CD4-positive, alpha-beta T cell (primary cell): ENCODE measurements around the gene PLEKHA8. TPM values are rescaled to one million over a fixed set of nuclear protein-coding genes. Genes with fewer than 3 reads are reported as not detected.

ENCODE experiments used
- ATAC-seq: fragments of 200-7000 bp; cut with Tn5 transposase; one replicate; pipeline ENCODE4 v1.10.0; 2022; ENCODE audit warnings: mild to moderate bottlenecking; ENCODE audit not compliant: poor library complexity
- CTCF ChIA-PET: fragments of 350-600 bp; sonication (Branson Sonifier 250); formaldehyde crosslinking; loops from one replicate; lab custom pipeline; 2021; ENCODE audit warnings: antibody characterized with exemption, inconsistent platforms; lab: Charles Lee
- POLR2A ChIA-PET: fragments of 350-600 bp; sonication (Branson Sonifier 250); formaldehyde crosslinking; loops from one replicate; lab custom pipeline; 2021; ENCODE audit warnings: antibody characterized with exemption, inconsistent platforms; lab: Charles Lee
- DNase-seq, 14 experiments: peaks; one replicate each; pipeline ENCODE4 v3.0.0-alpha.2; 2013 to 2020; ENCODE audit warnings: mixed read lengths in 2 of 14
- H3K27ac ChIP-seq, 2 donors: one replicate each; pipeline versions ENCODE4 v1.5.1 to v1.7.0; 2013; ENCODE audit warnings: low read length in 2 of 2, low read depth in 1 of 2, mild to moderate bottlenecking in 1 of 2
- H3K27me3 ChIP-seq, 2 experiments: 1 replicate in 1 of 2; 2 replicates in 1 of 2; pipeline versions ENCODE4 v1.6.1 to v1.7.0; 2013; ENCODE audit warnings: low read length in 2 of 2, control low read depth in 1 of 2, mild to moderate bottlenecking in 1 of 2, moderate library complexity in 1 of 2; ENCODE audit not compliant: insufficient read depth in 2 of 2, control insufficient read depth in 1 of 2
- H3K36me3 ChIP-seq: one replicate; pipeline ENCODE4 v1.6.1; 2013; ENCODE audit warnings: low read length, control low read depth; ENCODE audit not compliant: insufficient read depth
- H3K4me1 ChIP-seq: one replicate; pipeline ENCODE4 v1.6.1; 2013; ENCODE audit warnings: low read length, control low read depth; ENCODE audit not compliant: insufficient read depth
- H3K4me3 ChIP-seq: one replicate; pipeline ENCODE4 v1.5.1; 2013; ENCODE audit warnings: mild to moderate bottlenecking, low read length, moderate library complexity
- H3K9me3 ChIP-seq, 2 experiments: 1 replicate in 1 of 2; 2 replicates in 1 of 2; pipeline versions ENCODE4 v1.6.1 to v1.7.0; 2013; ENCODE audit warnings: low read length in 2 of 2, mild to moderate bottlenecking in 2 of 2, control low read depth in 1 of 2, moderate library complexity in 1 of 2; ENCODE audit not compliant: control insufficient read depth in 1 of 2, insufficient read depth in 1 of 2
- H3K27ac Mint-ChIP-seq: one replicate; pipeline ENCODE4 v1.8.0; 2020; ENCODE audit warnings: mixed read lengths
- H3K27me3 Mint-ChIP-seq: one replicate; pipeline ENCODE4 v1.8.0; 2021; ENCODE audit warnings: mixed read lengths
- H3K36me3 Mint-ChIP-seq: one replicate; pipeline ENCODE4 v1.8.0; 2021; ENCODE audit warnings: low read depth, mixed read lengths
- H3K4me1 Mint-ChIP-seq: one replicate; pipeline ENCODE4 v1.8.0; 2021; ENCODE audit warnings: low read depth, mixed read lengths
- H3K4me3 Mint-ChIP-seq: one replicate; pipeline ENCODE4 v1.8.0; 2020; ENCODE audit warnings: mild to moderate bottlenecking, mixed read lengths
- H3K9me3 Mint-ChIP-seq: one replicate; pipeline ENCODE4 v1.8.0; 2020; ENCODE audit warnings: mixed read lengths
- intact Hi-C, 2 experiments: fragments of 100-400 bp; cut with DNase I in 1 of 2; cut with micrococcal nuclease in 1 of 2; formaldehyde crosslinking; loops; one replicate each; pipeline versions ENCODE4 v1.15.1 to v1.9.0; 2023 to 2025; cut with DNase I, micrococcal nuclease
- total RNA-seq, 174 experiments: library from RNA in 2 of 174; stranded (reverse) in 2 of 174; gene quantifications; one replicate each; pipeline ENCODE4 v1.2.3 and lab custom pipeline; 2021 to 2026
- TF ChIP-seq, protein P1 (sequence below): fragments of 200-600 bp; IDR thresholded peaks from one replicate; pipeline ENCODE4 v1.8.0; 2022; ENCODE audit warnings: antibody characterized with exemption, mild to moderate bottlenecking

The PLEKHA8 gene
- total RNA-seq, 2 experiments from 2014 or later = 7.0 to 7.4 TPM

DNA sequence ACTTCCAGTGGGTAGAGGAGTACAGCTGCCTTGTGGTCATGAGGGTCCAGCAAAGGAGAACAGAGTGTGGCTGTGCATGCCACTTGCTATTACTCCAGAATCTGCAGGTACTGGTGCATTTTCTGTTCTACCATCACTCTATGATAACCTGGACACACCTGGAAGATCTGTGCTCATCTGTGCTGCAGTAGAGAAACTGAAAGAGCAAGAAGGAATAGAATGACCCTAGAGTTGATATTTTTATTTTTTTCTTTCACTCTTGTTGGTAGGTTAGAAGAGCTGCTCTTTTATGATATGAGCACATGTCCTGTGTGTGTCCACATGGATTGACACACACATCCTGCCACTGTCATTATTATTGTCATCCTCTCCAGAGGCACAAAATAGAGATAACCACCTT, 58.3 kb downstream of the PLEKHA8 start:
- ChIA-PET CTCF (no interaction called here), POLR2A (no interaction called here)
- peaks cover 17% of the 10 kb centered on the region for H3K36me3 Mint-ChIP-seq
- intact Hi-C loops = no loop called here
- DNase-seq (no peak), ATAC-seq (no peak)
- H3K27me3 Mint-ChIP-seq = no peaks in the 10 kb centered on the region
- Histone ChIP-seq H3K27me3 (no peaks in the 10 kb centered on the region), H3K9me3 (no peaks in the 10 kb centered on the region), H3K27ac (no peak overlapping the region), H3K4me3 (no peak overlapping the region), H3K36me3 (no peaks in the 10 kb centered on the region), H3K4me1 (no peaks in the 10 kb centered on the region)
- no peaks in the 10 kb centered on the region for H3K4me1 Mint-ChIP-seq
- no peak overlapping the region for H3K4me3 Mint-ChIP-seq
- H3K27ac Mint-ChIP-seq = no peak overlapping the region
- H3K9me3 Mint-ChIP-seq = no peaks in the 10 kb centered on the region
- TF ChIP-seq, protein P1, sequence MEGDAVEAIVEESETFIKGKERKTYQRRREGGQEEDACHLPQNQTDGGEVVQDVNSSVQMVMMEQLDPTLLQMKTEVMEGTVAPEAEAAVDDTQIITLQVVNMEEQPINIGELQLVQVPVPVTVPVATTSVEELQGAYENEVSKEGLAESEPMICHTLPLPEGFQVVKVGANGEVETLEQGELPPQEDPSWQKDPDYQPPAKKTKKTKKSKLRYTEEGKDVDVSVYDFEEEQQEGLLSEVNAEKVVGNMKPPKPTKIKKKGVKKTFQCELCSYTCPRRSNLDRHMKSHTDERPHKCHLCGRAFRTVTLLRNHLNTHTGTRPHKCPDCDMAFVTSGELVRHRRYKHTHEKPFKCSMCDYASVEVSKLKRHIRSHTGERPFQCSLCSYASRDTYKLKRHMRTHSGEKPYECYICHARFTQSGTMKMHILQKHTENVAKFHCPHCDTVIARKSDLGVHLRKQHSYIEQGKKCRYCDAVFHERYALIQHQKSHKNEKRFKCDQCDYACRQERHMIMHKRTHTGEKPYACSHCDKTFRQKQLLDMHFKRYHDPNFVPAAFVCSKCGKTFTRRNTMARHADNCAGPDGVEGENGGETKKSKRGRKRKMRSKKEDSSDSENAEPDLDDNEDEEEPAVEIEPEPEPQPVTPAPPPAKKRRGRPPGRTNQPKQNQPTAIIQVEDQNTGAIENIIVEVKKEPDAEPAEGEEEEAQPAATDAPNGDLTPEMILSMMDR = no peak

- H3K4me3 ChIP-seq = no peak overlapping the region
- H3K27me3 ChIP-seq = no peaks in the 10 kb centered on the region
- ChIA-PET CTCF (no interaction called here), POLR2A (no interaction called here)
- H3K9me3 Mint-ChIP-seq = no peaks in the 10 kb centered on the region
- TF ChIP-seq, protein P1 = no peak
- DNase-seq (no peak), ATAC-seq (no peak)
- H3K9me3 ChIP-seq = no peaks in the 10 kb centered on the region
- no peaks in the 10 kb centered on the region for H3K4me1 ChIP-seq
- no peak overlapping the region for H3K27ac Mint-ChIP-seq
- no peak overlapping the region for H3K4me3 Mint-ChIP-seq
- H3K36me3 Mint-ChIP-seq = peaks cover 11% of the 10 kb centered on the region
- H3K27ac ChIP-seq = no peak overlapping the region
- H3K27me3 Mint-ChIP-seq = no peaks in the 10 kb centered on the region
- no peaks in the 10 kb centered on the region for H3K4me1 Mint-ChIP-seq
- H3K36me3 ChIP-seq = no peaks in the 10 kb centered on the region
- intact Hi-C loops = no loop called here
Observed at GRCh38 chr7:30087371-30087770, 59.2 kb downstream of the PLEKHA8 start.

GRCh38 chr7:30088362-30088761, 60.1 kb downstream of the PLEKHA8 start:
- no peak overlapping the region for H3K4me3 ChIP-seq
- Mint-ChIP-seq H3K27me3 (no peaks in the 10 kb centered on the region), H3K4me1 (no peaks in the 10 kb centered on the region), H3K4me3 (no peak overlapping the region), H3K9me3 (no peaks in the 10 kb centered on the region), H3K36me3 (peaks cover 11% of the 10 kb centered on the region), H3K27ac (no peak overlapping the region)
- ChIA-PET CTCF (interaction anchor here (0.8 kb wide), 1 partner anchor 27 kb away, joined by 3 read pairs; no protein-coding TSS in a partner anchor), POLR2A (no interaction called here)
- no peak for DNase-seq
- H3K36me3 ChIP-seq = no peaks in the 10 kb centered on the region
- TF ChIP-seq, protein P1 = no peak
- H3K9me3 ChIP-seq = no peaks in the 10 kb centered on the region
- H3K27me3 ChIP-seq = no peaks in the 10 kb centered on the region
- intact Hi-C loops = no loop called here
- no peaks in the 10 kb centered on the region for H3K4me1 ChIP-seq
- no peak for ATAC-seq
- H3K27ac ChIP-seq = no peak overlapping the region
